Activated CD4-positive, alpha-beta T cell treated with anti-CD3 and anti-CD28 coated beads, Interleukin-2, Interleukin-6, amounts not matched to agents 100 ng/mL and 50 ng/mL, durations not matched to agents 16 hours and 8 hours (primary cell): ENCODE measurements around the gene GCM1.

Experiments used
- DNase-seq: peaks from one replicate; pipeline ENCODE4 v3.0.0-alpha.2; 2020

Gene GCM1

DNA sequence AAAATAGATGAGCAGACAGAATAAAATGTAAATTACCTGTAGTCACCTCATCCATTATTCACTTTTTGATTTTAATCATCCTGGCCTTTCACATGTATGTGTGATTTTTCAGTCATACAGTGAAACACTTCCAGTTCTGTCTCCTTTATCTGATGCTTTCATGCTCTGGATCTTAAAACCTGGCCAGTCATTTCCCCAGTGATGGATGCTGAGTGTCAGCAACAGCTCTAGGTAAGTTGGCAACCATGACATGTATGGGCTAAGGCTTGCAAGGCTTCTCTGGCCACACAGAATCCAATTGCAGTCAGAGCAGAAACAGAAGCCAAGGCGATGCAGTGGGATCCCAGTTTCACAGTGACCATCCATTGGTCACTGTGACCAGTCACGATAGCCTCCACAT is 47.6 kb downstream of the GCM1 start:
- no peak for DNase-seq

- no peak for DNase-seq
Observed at GRCh38 chr6:53100561-53100960, 48.1 kb downstream of the GCM1 start.

GRCh38 chr6:53095716-53096115 is 52.9 kb downstream of the GCM1 start:
- no peak for DNase-seq

DNA sequence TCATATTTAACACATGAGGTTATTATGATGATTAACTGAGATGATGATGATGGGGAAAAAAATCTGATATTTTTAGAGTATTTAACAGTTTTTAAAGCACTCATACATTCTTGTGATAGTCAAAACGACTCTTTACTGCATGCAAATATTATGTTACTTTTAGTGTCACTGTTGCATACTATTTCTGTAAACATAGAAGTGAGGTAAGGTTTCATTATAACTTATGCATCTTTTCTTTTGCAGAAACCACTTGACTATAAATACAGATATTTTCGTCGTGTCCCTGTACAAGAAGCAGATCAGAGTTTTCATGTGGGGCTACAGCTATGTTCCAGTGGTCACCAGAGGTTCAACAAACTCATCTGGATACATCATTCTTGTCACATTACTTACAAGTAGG is 53.4 kb downstream of the GCM1 start:
- DNase-seq, result no peak

GRCh38 chr6:53090576-53090975 is 58.1 kb downstream of the GCM1 start:
- no peak for DNase-seq

DNA sequence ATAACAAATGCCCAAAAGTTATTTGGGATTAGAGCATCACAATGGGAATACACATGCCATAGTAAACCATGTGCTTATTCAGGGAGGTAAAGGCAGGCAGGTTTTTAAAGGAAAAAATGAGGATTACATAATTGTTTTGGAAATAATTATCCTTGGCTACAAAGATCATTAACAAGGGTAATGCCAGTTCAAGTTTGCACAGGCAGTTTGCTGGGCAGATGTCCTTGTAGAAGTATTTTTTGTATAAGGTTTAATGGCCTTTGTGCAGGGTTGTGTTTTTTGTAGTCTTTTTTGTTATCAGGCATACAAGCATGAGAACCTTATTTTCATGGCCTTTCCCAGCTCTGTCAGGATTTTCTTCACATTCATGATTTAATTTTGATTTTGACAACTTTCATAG is 58.7 kb downstream of the GCM1 start:
- DNase-seq, result no peak

- DNase-seq, result no peak
Observed at GRCh38 chr6:53086302-53086701, 62.3 kb downstream of the GCM1 start.

DNA sequence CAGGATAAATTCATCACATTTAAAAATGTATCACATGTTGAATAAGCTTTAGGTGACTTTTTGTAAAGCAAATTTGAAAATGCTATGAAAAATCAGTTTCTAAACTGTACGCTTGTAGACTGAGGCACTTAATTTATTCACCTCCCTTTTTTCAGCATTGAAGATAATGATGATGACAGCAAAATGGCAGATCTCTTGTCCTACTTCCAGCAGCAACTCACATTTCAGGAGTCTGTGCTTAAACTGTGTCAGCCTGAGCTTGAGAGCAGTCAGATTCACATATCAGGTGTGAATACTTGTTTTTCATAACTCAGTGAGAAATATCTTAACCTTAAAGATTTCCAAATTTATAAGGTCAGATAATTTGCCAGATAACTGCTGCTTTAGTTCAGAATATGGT is 67.8 kb downstream of the GCM1 start:
- no peak for DNase-seq
